ENCODE data around the gene IL1R2. TPM values are rescaled to one million over a fixed set of nuclear protein-coding genes. Genes with fewer than 3 reads are reported as not detected.

The IL1R2 gene
- total and polyA plus RNA-seq, 9 of the 15 experiments (the other 6 are each of a cell fraction or from before 2014, with no cell fraction given), result 0.13 TPM; not detected in 8

DNA sequence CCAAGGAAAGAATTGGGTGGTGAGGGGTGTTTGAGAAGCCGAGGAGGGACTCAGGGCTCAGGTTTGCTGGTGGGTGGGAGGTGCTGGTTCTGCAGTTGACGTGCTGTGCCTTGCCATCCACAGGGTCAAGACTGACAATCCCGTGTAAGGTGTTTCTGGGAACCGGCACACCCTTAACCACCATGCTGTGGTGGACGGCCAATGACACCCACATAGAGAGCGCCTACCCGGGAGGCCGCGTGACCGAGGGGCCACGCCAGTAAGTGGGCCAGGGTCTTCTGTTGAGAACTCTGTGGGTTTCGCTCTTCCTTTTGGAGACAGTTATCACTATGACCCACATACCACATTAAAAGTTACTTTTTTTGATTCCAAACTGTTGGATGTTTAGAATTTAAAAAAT lies 32.6 kb downstream of the IL1R2 start:
- Histone ChIP-seq H3K4me2 (ENCODE audit: insufficient read depth, low read length) (no peak overlapping the region), H3K27ac (ENCODE audit: extremely low read depth, low read depth, low read length) (no peak overlapping the region), H3K9ac (ENCODE audit: insufficient read depth in 1 of 2, low read depth in 2 of 2, low read length in 2 of 2) (no peak overlapping the region; a peak in 1 of 4 replicates), H3K9me1 (ENCODE audit: control insufficient read depth, insufficient read depth, low read length) (no peaks in the 10 kb centered on the region), H3K27me3 (ENCODE audit: control insufficient read depth in 2 of 2, insufficient read depth in 2 of 2, low read length in 2 of 2) (no peaks in the 10 kb centered on the region; a peak in 1 of 5 replicates), H3K36me3 (ENCODE audit: control insufficient read depth, insufficient read depth, low read length) (no peaks in the 10 kb centered on the region), H3K4me1 (replicated peaks in 1 of 2; ENCODE audit: control insufficient read depth in 2 of 2, insufficient read depth in 2 of 2, low read length in 2 of 2) (peaks cover 0 to 7% of the 10 kb centered on the region in 2 experiments; a peak in 2 of 5 replicates), H4K20me1 (replicated peaks; ENCODE audit: control insufficient read depth, insufficient read depth, low read length) (no peaks in the 10 kb centered on the region; the same call in 1 of the 2 replicates), H3K4me3 (no peak overlapping the region), H3K79me2 (ENCODE audit: control insufficient read depth, insufficient read depth, low read length) (no peaks in the 10 kb centered on the region), H3K9me3 (replicated peaks; ENCODE audit: control insufficient read depth, insufficient read depth, low read depth, low read length) (no peaks in the 10 kb centered on the region), H2AFZ (ENCODE audit: low read depth, low read length) (no peak overlapping the region)
- FAIRE-seq (no peak), DNase-seq (ENCODE audit: extremely low read depth in 1 of 4, low spot score in 3 of 4) (no peak), ATAC-seq (no peak)
- CTCF ChIA-PET (ENCODE audit: low intra/inter-chr PET ratio), result no interaction called here
- WGBS (ENCODE audit: insufficient coverage, low coverage, missing lambda C conversion rate), result 82% methylated on average over 12 of the region's 12 CpGs
- no TSS peak for BruUV-seq (replicated peaks)
- in situ Hi-C loops (cut with MboI) (loop anchor here (5.0 kb wide), 3 partner anchors 133 to 418 kb away; no protein-coding TSS in a partner anchor), intact Hi-C loops (cut with micrococcal nuclease) (no loop called here)
- POLR2A ChIA-PET, result no interaction called here
- TF ChIP-seq SNAPC5 (CRISPR knock-in tag; IDR thresholded peaks at IDR 0.05) (no peak), DEAF1 (CRISPR knock-in tag; IDR thresholded peaks at IDR 0.05) (no peak), ZNF436 (CRISPR knock-in tag; IDR thresholded peaks at IDR 0.05) (no peak), ZC3H4 (CRISPR knock-in tag; IDR thresholded peaks at IDR 0.05; ENCODE audit: borderline replicate concordance) (no peak), RBM39 (optimal IDR thresholded peaks at IDR 0.05; ENCODE audit: low read depth, low read length) (no peak), NFYB (IDR thresholded peaks at IDR 0.05; ENCODE audit: extremely low read depth, insufficient read length) (no peak), ZEB2 (IDR thresholded peaks at IDR 0.05) (no peak), SMARCA5 (IDR thresholded peaks at IDR 0.05) (no peak)
- TF ChIP-seq, protein P1, sequence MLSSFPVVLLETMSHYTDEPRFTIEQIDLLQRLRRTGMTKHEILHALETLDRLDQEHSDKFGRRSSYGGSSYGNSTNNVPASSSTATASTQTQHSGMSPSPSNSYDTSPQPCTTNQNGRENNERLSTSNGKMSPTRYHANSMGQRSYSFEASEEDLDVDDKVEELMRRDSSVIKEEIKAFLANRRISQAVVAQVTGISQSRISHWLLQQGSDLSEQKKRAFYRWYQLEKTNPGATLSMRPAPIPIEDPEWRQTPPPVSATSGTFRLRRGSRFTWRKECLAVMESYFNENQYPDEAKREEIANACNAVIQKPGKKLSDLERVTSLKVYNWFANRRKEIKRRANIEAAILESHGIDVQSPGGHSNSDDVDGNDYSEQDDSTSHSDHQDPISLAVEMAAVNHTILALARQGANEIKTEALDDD (IDR thresholded peaks at IDR 0.05), result no peak
- TF ChIP-seq, protein P2, sequence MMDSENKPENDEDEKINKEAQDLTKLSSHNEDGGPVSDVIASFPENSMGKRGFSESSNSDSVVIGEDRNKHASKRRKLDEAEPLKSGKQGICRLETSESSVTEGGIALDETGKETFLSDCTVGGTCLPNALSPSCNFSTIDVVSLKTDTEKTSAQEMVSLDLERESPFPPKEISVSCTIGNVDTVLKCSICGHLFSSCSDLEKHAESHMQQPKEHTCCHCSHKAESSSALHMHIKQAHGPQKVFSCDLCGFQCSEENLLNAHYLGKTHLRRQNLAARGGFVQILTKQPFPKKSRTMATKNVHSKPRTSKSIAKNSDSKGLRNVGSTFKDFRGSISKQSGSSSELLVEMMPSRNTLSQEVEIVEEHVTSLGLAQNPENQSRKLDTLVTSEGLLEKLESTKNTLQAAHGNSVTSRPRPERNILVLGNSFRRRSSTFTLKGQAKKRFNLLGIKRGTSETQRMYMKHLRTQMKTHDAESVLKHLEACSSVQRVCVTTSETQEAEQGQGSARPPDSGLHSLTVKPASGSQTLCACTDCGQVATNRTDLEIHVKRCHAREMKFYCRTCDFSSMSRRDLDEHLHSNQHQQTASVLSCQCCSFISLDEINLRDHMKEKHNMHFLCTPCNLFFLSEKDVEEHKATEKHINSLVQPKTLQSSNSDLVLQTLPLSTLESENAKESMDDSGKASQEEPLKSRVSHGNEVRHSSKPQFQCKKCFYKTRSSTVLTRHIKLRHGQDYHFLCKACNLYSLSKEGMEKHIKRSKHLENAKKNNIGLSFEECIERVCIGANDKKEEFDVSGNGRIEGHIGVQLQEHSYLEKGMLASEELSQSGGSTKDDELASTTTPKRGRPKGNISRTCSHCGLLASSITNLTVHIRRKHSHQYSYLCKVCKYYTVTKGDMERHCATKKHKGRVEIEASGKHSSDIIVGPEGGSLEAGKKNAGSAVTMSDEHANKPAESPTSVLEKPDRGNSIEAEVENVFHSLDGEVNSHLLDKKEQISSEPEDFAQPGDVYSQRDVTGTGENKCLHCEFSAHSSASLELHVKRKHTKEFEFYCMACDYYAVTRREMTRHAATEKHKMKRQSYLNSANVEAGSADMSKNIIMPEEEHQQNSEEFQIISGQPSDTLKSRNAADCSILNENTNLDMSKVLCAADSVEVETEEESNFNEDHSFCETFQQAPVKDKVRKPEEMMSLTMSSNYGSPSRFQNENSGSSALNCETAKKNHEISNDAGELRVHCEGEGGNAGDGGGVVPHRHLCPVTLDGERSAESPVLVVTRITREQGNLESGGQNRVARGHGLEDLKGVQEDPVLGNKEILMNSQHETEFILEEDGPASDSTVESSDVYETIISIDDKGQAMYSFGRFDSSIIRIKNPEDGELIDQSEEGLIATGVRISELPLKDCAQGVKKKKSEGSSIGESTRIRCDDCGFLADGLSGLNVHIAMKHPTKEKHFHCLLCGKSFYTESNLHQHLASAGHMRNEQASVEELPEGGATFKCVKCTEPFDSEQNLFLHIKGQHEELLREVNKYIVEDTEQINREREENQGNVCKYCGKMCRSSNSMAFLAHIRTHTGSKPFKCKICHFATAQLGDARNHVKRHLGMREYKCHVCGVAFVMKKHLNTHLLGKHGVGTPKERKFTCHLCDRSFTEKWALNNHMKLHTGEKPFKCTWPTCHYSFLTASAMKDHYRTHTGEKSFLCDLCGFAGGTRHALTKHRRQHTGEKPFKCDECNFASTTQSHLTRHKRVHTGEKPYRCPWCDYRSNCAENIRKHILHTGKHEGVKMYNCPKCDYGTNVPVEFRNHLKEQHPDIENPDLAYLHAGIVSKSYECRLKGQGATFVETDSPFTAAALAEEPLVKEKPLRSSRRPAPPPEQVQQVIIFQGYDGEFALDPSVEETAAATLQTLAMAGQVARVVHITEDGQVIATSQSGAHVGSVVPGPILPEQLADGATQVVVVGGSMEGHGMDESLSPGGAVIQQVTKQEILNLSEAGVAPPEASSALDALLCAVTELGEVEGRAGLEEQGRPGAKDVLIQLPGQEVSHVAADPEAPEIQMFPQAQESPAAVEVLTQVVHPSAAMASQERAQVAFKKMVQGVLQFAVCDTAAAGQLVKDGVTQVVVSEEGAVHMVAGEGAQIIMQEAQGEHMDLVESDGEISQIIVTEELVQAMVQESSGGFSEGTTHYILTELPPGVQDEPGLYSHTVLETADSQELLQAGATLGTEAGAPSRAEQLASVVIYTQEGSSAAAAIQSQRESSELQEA (IDR thresholded peaks at IDR 0.05; ENCODE audit: low read depth), result no peak
- TF ChIP-seq, protein P3, sequence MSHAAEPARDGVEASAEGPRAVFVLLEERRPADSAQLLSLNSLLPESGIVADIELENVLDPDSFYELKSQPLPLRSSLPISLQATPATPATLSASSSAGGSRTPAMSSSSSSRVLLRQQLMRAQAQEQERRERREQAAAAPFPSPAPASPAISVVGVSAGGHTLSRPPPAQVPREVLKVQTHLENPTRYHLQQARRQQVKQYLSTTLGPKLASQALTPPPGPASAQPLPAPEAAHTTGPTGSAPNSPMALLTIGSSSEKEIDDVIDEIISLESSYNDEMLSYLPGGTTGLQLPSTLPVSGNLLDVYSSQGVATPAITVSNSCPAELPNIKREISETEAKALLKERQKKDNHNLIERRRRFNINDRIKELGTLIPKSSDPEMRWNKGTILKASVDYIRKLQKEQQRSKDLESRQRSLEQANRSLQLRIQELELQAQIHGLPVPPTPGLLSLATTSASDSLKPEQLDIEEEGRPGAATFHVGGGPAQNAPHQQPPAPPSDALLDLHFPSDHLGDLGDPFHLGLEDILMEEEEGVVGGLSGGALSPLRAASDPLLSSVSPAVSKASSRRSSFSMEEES (CRISPR knock-in tag; IDR thresholded peaks at IDR 0.05), result no peak

Measured in K562 (cell line).